MM.1S (cell line): ENCODE measurements around the gene FBXO45.

Experiments used
- EZH2 ChIP-seq: fragments of 300-600 bp; sonication (generic); optimal IDR thresholded peaks from 2 replicates; pipeline ENCODE3; 2017; ENCODE audit warnings: low read depth, mild to moderate bottlenecking, antibody characterized with exemption, low read length, mixed read lengths
- EZH2phosphoT487 ChIP-seq: fragments of 300-600 bp; sonication (generic); IDR thresholded peaks from 2 replicates; pipeline ENCODE4 v1.6.1; 2018; ENCODE audit warnings: antibody characterized with exemption, low read length

GRCh38 chr3:196559826-196560225, 8.6 kb upstream of the FBXO45 start:
- no peak for TF ChIP-seq EZH2
- no peak for TF ChIP-seq EZH2phosphoT487
